HCT116 (cell line): ENCODE results near the gene SERPINA3. TPM values are rescaled to one million over a fixed set of nuclear protein-coding genes. Genes with fewer than 3 reads are reported as not detected.

ENCODE experiments used
- ATAC-seq: fragments of 200-7000 bp; cut with Tn5 transposase; 2 replicates; pipeline ENCODE4 v1.9.1; 2020; ENCODE audit warnings: mild to moderate bottlenecking, moderate library complexity
- BruUV-seq: library from RNA; stranded (reverse); fragments of 400-500 nt; replicated peaks from 2 replicates; lab custom pipeline; 2021; lab: Mats Ljungman, UMichigan
- CTCF ChIA-PET: fragments of 300-600 bp; sonication (Branson Sonifier 250); formaldehyde crosslinking; loops from one replicate; lab custom pipeline; 2021; ENCODE audit warnings: antibody characterized with exemption; lab: Charles Lee
- POLR2A ChIA-PET: fragments of 300-600, 350-600 bp; sonication (Branson Sonifier 250); formaldehyde crosslinking; loops from one replicate; lab custom pipeline; 2021; ENCODE audit warnings: antibody characterized with exemption; lab: Charles Lee
- RAD21 ChIA-PET, 2 experiments: fragments of 300-600 bp; sonication (Branson Sonifier 250); formaldehyde crosslinking; loops; one replicate each; lab custom pipeline; 2023; ENCODE audit warnings: low total read pairs in 2 of 2; ENCODE audit not compliant: uncharacterized antibody in 2 of 2, unreplicated experiment in 2 of 2, low non-redundant PET in 1 of 2; lab: Charles Lee
- DNase-seq: peaks from one replicate; pipeline ENCODE4 v3.0.0-alpha.2; 2010; ENCODE audit warnings: low read depth, low spot score
- H2AFZ ChIP-seq: fragments of 200-600 bp; shearing (Covaris generic), sonication (generic); 2 replicates; pipeline ENCODE4 v1.6.1; 2017; ENCODE audit warnings: low read depth, mixed run types, mixed read lengths, antibody characterized with exemption, low read length; ENCODE audit not compliant: poor library complexity, severe bottlenecking
- H3K27ac ChIP-seq: 2 replicates; pipeline ENCODE4 v1.5.1; 2012; ENCODE audit warnings: low read depth, low read length
- H3K27me3 ChIP-seq: fragments of 200-600 bp; sonication (generic); 2 replicates; pipeline ENCODE4 v1.6.1; 2016; ENCODE audit warnings: mixed run types, low read length, mixed read lengths; ENCODE audit not compliant: insufficient read depth
- H3K36me3 ChIP-seq, 2 experiments: fragments of 200-500 bp in 1 of 2; fragments of 200-600 bp in 1 of 2; sonication (Bioruptor generic) in 1 of 2; sonication (generic) in 1 of 2; 2 replicates each; pipeline versions ENCODE4 v1.5.1 to v1.6.1; 2014 to 2016; ENCODE audit warnings: low read length in 2 of 2, inconsistent platforms in 1 of 2, mixed read lengths in 1 of 2, mixed run types in 1 of 2; ENCODE audit not compliant: insufficient read depth in 2 of 2, control insufficient read depth in 1 of 2
- H3K4me1 ChIP-seq, 2 experiments: fragments of 200-600 bp in 1 of 2; sonication (generic) in 1 of 2; 2 replicates each; pipeline versions ENCODE4 v1.5.1 to v1.6.1; 2012 to 2017; ENCODE audit warnings: low read length in 2 of 2, inconsistent platforms in 1 of 2, mild to moderate bottlenecking in 1 of 2, mixed read lengths in 1 of 2, mixed run types in 1 of 2, moderate library complexity in 1 of 2; ENCODE audit not compliant: insufficient read depth in 2 of 2, control insufficient read depth in 1 of 2
- H3K4me2 ChIP-seq: fragments of 200-600 bp; sonication (generic); 2 replicates; pipeline ENCODE4 v1.6.1; 2017; ENCODE audit warnings: mixed run types, low read length, mixed read lengths
- H3K4me3 ChIP-seq, 2 experiments: fragments of 200-600 bp in 1 of 2; sonication (generic) in 1 of 2; replicated peaks in 1 of 2; 2 replicates each; pipeline ENCODE4 v1.5.1; 2011 to 2016; ENCODE audit warnings: low read length in 2 of 2, control low read depth in 1 of 2, low read depth in 1 of 2, mild to moderate bottlenecking in 1 of 2, mixed read lengths in 1 of 2, mixed run types in 1 of 2
- H3K79me2 ChIP-seq: fragments of 200-600 bp; sonication (generic); 2 replicates; pipeline ENCODE4 v1.6.1; 2017; ENCODE audit warnings: mild to moderate bottlenecking, mixed run types, low read length, moderate library complexity, mixed read lengths; ENCODE audit not compliant: insufficient read depth
- H3K9ac ChIP-seq: fragments of 200-600 bp; sonication (generic); 2 replicates; pipeline ENCODE4 v1.6.1; 2016; ENCODE audit warnings: low read length, mixed read lengths
- H3K9me2 ChIP-seq: fragments of 200-600 bp; sonication (generic), shearing (Covaris generic); 2 replicates; pipeline ENCODE4 v1.6.1; 2017; ENCODE audit warnings: mixed run types, mild to moderate bottlenecking, moderate library complexity; ENCODE audit not compliant: insufficient read depth
- H3K9me3 ChIP-seq, 2 experiments: fragments of 200-500 bp in 1 of 2; fragments of 200-600 bp in 1 of 2; sonication (Bioruptor generic) in 1 of 2; sonication (generic) in 1 of 2; 2 replicates each; pipeline ENCODE4 v1.6.1; 2014 to 2017; ENCODE audit warnings: low read length in 2 of 2, mixed read lengths in 2 of 2, inconsistent platforms in 1 of 2, low read depth in 1 of 2, mild to moderate bottlenecking in 1 of 2, mixed run types in 1 of 2, moderate library complexity in 1 of 2; ENCODE audit not compliant: control insufficient read depth in 1 of 2, insufficient read depth in 1 of 2
- H4K20me1 ChIP-seq: fragments of 200-600 bp; sonication (generic), shearing (Covaris generic); 2 replicates; pipeline ENCODE4 v1.6.1; 2017; ENCODE audit warnings: mixed run types, mild to moderate bottlenecking, moderate library complexity; ENCODE audit not compliant: insufficient read depth
- ATF3 ChIP-seq: IDR thresholded peaks from 2 replicates; pipeline ENCODE4 v1.6.1; 2012
- CEBPB ChIP-seq: IDR thresholded peaks from 2 replicates; pipeline ENCODE4 v1.6.1; 2012; ENCODE audit warnings: low read depth
- CTCF ChIP-seq, 3 experiments: fragments of 200-600 bp in 1 of 3; sonication (generic) in 1 of 3; IDR thresholded peaks in 2 of 3; conservative IDR thresholded peaks in 1 of 3; 2 replicates each; pipeline ENCODE4 v1.5.1; 2012 to 2017; ENCODE audit warnings: low read depth in 2 of 3, low read length in 2 of 3, antibody characterized with exemption in 1 of 3, borderline replicate concordance in 1 of 3, control low read depth in 1 of 3, mild to moderate bottlenecking in 1 of 3, mixed read lengths in 1 of 3, mixed run types in 1 of 3, moderate library complexity in 1 of 3; ENCODE audit not compliant: insufficient read depth in 1 of 3
- EGR1 ChIP-seq: IDR thresholded peaks from 2 replicates; pipeline ENCODE4 v1.6.1; 2012; ENCODE audit warnings: low read depth
- ELF1 ChIP-seq: IDR thresholded peaks from 2 replicates; pipeline ENCODE4 v1.6.1; 2012; ENCODE audit warnings: low read depth, borderline replicate concordance
- EZH2 ChIP-seq: fragments of 200-600 bp; sonication (generic); IDR thresholded peaks from 2 replicates; pipeline ENCODE4 v1.6.1; 2017; ENCODE audit warnings: antibody characterized with exemption, mixed run types
- EZH2phosphoT487 ChIP-seq: fragments of 200-600 bp; IDR thresholded peaks from 2 replicates; pipeline ENCODE4 v1.6.1; 2018; ENCODE audit warnings: antibody characterized with exemption, borderline replicate concordance
- FOSL1 ChIP-seq: IDR thresholded peaks from 2 replicates; pipeline ENCODE4 v1.6.1; 2012; ENCODE audit warnings: low read depth
- POLR2A ChIP-seq: IDR thresholded peaks from 2 replicates; pipeline ENCODE4 v1.7.0; 2011; ENCODE audit warnings: borderline replicate concordance; ENCODE audit not compliant: insufficient read depth, insufficient read length; ENCODE audit errors: extremely low read depth
- REST ChIP-seq: IDR thresholded peaks from 2 replicates; pipeline ENCODE4 v1.6.1; 2012; ENCODE audit warnings: low read depth
- SRF ChIP-seq: IDR thresholded peaks from 2 replicates; pipeline ENCODE4 v1.6.1; 2012; ENCODE audit warnings: low read depth
- YY1 ChIP-seq: IDR thresholded peaks from 2 replicates; pipeline ENCODE4 v1.6.1; 2011; ENCODE audit warnings: low read length, low read depth, moderate library complexity, mild to moderate bottlenecking; ENCODE audit not compliant: insufficient replicate concordance; ENCODE audit errors: extremely low read depth
- ZFX ChIP-seq: fragments of 450-650 bp; IDR thresholded peaks from 2 replicates; pipeline ENCODE4 v1.6.1; 2017
- intact Hi-C: fragments of 100-400 bp; cut with micrococcal nuclease; formaldehyde crosslinking; loops from 2 replicates; pipeline ENCODE4 v1.10.0; 2022
- total RNA-seq: library from RNA; stranded (reverse); gene quantifications from one replicate; pipeline ENCODE4 v1.2.1, GENCODE V29; 2021; ENCODE audit not compliant: unreplicated experiment

SERPINA3 gene
- total RNA-seq, 1 experiment from 2014 or later = 4.3 TPM

GRCh38 chr14:94613720-94614644, 1.8 kb downstream of the SERPINA3 start:
- ChIA-PET RAD21 (no interaction called here), CTCF (no interaction called here), POLR2A (interaction anchor here (1.1 kb wide), 1 partner anchor 13 kb away, joined by 3 read pairs; no protein-coding TSS in a partner anchor)
- DNase-seq (no peak), ATAC-seq (no peak)
- Histone ChIP-seq H4K20me1 (no peaks in the 10 kb centered on the region), H3K9ac (no peak overlapping the region), H3K27me3 (no peaks in the 10 kb centered on the region), H3K4me3 (no peak overlapping the region), H3K4me2 (no peak overlapping the region), H3K4me1 (peaks cover 8 to 38% of the 10 kb centered on the region in 2 experiments; a peak in 3 of 4 replicates), H3K36me3 (no peaks in the 10 kb centered on the region), H3K79me2 (no peaks in the 10 kb centered on the region), H3K27ac (no peak overlapping the region), H3K9me2 (no peaks in the 10 kb centered on the region), H3K9me3 (peaks cover 3 to 8% of the 10 kb centered on the region in 2 experiments; a peak in 2 of 4 replicates), H2AFZ (no peak overlapping the region)
- no peak for TF ChIP-seq YY1
- no peak for TF ChIP-seq EZH2
- TF ChIP-seq ELF1 = no peak
- TF ChIP-seq ZFX = no peak
- TF ChIP-seq EGR1 = no peak
- TF ChIP-seq ATF3 = no peak
- no peak for TF ChIP-seq SRF
- no peak for TF ChIP-seq CEBPB
- no peak for TF ChIP-seq REST
- TF ChIP-seq EZH2phosphoT487 = no peak
- no peak for TF ChIP-seq FOSL1
- TF ChIP-seq POLR2A = no peak
- TF ChIP-seq CTCF (IDR thresholded peaks at IDR 0.05 in 2 of 3, conservative IDR thresholded peaks at IDR 0.05 in 1 of 3; ENCODE audit: borderline replicate concordance in 1 of 3, insufficient read depth in 1 of 3, low read depth in 2 of 3, low read length in 2 of 3) = no peak
- intact Hi-C loops = no loop called here
- no TSS peak for BruUV-seq
